ENCODE results near the gene RBFOX2. TPM values are rescaled to one million over a fixed set of nuclear protein-coding genes. Genes with fewer than 3 reads are reported as not detected.

The RBFOX2 gene, protein sequence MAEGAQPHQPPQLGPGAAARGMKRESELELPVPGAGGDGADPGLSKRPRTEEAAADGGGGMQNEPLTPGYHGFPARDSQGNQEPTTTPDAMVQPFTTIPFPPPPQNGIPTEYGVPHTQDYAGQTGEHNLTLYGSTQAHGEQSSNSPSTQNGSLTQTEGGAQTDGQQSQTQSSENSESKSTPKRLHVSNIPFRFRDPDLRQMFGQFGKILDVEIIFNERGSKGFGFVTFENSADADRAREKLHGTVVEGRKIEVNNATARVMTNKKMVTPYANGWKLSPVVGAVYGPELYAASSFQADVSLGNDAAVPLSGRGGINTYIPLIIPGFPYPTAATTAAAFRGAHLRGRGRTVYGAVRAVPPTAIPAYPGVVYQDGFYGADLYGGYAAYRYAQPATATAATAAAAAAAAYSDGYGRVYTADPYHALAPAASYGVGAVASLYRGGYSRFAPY
- 677 TPM for total RNA-seq

DNA sequence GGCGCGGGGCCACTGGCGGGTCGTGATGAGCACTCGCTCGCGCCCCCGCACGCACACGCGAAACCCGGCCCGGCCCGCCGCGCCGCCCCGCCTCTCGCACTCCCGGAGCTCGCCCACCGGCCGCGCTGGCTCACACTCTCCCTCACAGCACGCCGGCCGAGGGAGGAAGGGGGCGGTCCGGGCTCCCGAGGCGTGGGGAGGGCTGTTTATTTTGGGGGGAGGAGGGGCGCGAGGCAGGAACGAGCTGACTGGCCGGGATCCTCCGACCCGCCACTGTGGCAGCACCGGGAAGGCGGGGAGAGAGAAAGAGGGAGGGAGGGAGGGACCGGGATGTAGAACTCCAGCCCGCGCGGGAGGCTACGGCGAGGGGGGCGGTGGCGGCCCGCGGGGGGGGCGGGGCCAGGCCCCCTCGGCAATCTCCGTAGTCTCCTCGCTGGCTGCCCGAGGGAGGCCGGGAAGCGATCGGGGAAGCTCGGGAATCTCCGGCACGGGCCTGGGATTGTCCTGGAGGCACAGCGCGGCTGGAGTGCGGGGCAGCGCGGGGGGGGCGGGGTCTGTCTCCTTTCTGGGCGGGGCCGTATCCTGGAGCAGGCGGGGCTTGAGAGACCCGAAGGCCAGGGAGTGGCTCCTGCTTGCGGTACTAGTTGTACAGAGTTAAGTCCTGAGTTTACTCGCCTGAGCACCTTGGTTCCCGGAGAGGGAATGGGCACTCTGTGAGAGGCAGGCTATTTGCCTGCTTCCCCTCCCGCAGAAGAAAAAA, at the start of gene RBFOX2:
Gene RBFOX2, minus strand, starts transcription at position 179 of the 760 bp plus-strand sequence. CDS start 399 bp downstream, outside the sequence.

DNA sequence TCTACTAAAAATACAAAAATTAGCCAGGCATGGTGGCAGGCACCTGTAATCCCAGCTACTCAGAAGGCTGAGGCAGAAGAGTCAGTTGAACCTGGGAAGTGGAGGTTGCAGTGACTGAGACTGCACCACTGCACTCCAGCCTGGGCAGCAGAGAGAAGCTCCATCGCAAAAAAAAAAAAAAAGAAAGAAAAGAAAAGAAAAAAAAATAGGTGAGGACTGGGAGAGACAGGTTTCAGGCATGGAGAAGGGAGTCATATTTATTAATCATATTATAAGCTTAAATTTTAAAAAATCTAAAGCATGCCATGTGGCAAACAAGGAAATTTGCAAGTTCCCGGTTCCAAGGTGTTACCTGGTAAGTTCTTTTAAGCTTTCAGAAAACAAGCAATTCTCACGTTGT, 311.1 kb downstream of the RBFOX2 start, which contains the start of gene APOL5:
Gene APOL5, plus strand, starts transcription at position 301 of the 400 bp plus-strand sequence. Its CDS starts 0 bp downstream, at position 301.

Other genes with a start within 250 kb of the RBFOX2 start
- 0.94 TPM for gene APOL3, start 131.9 kb upstream of the RBFOX2 start, total RNA-seq
- 18.8 TPM for gene APOL4, start 173.0 kb upstream of the RBFOX2 start, total RNA-seq
- 5.0 TPM for gene APOL2, start 210.7 kb upstream of the RBFOX2 start, total RNA-seq
- 0.63 TPM for gene APOL1, start 224.3 kb upstream of the RBFOX2 start, total RNA-seq

Data from parietal lobe (tissue), 1 donor.